T-helper 1 cell treated with Interleukin-12 subunit alpha and Interleukin-12 subunit beta and Interleukin-4 antibody, amounts not matched to agents 30 μg/mL and 1 μg/mL, for 36 hours (primary cell): Measurements from ENCODE around the gene MMUT.
"Not testable (repeated sequence)": the region's sequence is repeated elsewhere in the genome, so short reads cannot be mapped to it uniquely, and the experiment has no call there.

Experiments
- H3K27ac Mint-ChIP-seq: one replicate; pipeline ENCODE4 v1.8.0; 2021; ENCODE audit warnings: mild to moderate bottlenecking, mixed read lengths
- H3K27me3 Mint-ChIP-seq: one replicate; pipeline ENCODE4 v1.8.0; 2021; ENCODE audit warnings: low read depth, mixed read lengths
- H3K36me3 Mint-ChIP-seq: one replicate; pipeline ENCODE4 v1.8.0; 2021; ENCODE audit warnings: low read depth, mixed read lengths
- H3K4me1 Mint-ChIP-seq: one replicate; pipeline ENCODE4 v1.8.0; 2021; ENCODE audit warnings: low read depth, mixed read lengths
- H3K4me3 Mint-ChIP-seq: one replicate; pipeline ENCODE4 v1.8.0; 2021; ENCODE audit warnings: mild to moderate bottlenecking, moderate library complexity, mixed read lengths
- H3K9me3 Mint-ChIP-seq: one replicate; pipeline ENCODE4 v1.8.0; 2021; ENCODE audit warnings: mixed read lengths

MMUT gene

GRCh38 chr6:49386667-49387508, 76.2 kb downstream of the MMUT start:
- not testable (repeated sequence) for H3K27me3 Mint-ChIP-seq, H3K4me1 Mint-ChIP-seq, H3K36me3 Mint-ChIP-seq, H3K4me3 Mint-ChIP-seq, H3K27ac Mint-ChIP-seq, H3K9me3 Mint-ChIP-seq

GRCh38 chr6:49384904-49385303, 78.1 kb downstream of the MMUT start:
- Mint-ChIP-seq H3K36me3 (no peaks in the 10 kb centered on the region), H3K4me1 (no peaks in the 10 kb centered on the region), H3K4me3 (no peak overlapping the region), H3K27me3 (no peaks in the 10 kb centered on the region), H3K27ac (no peak overlapping the region), H3K9me3 (no peaks in the 10 kb centered on the region)
